Sigmoid colon (tissue), 7 donors: Measurements from ENCODE around the gene CEP128. TPM values are rescaled to one million over a fixed set of nuclear protein-coding genes. Genes with fewer than 3 reads are reported as not detected.

Experiments
- DNase-seq: peaks from one replicate; pipeline ENCODE4 v3.0.0-alpha.2; 2019
- H3K27ac ChIP-seq, 4 donors: fragments of 200-600 bp; sonication (generic); one replicate each; pipeline ENCODE4 v1.5.1; 2016 to 2019; ENCODE audit warnings: mild to moderate bottlenecking in 1 of 4
- H3K27me3 ChIP-seq, 3 donors: fragments of 200-600 bp; sonication (generic); one replicate each; pipeline ENCODE4 v1.5.1; 2019; ENCODE audit warnings: mild to moderate bottlenecking in 1 of 3
- H3K36me3 ChIP-seq, 4 donors: fragments of 200-600 bp; sonication (generic); one replicate each; pipeline ENCODE4 v1.5.1; 2016 to 2019
- H3K4me1 ChIP-seq, 4 donors: fragments of 200-600 bp; sonication (generic); one replicate each; pipeline ENCODE4 v1.5.1; 2017 to 2019
- H3K4me3 ChIP-seq, 4 donors: fragments of 200-600 bp; sonication (generic); one replicate each; pipeline ENCODE4 v1.5.1; 2017 to 2019; ENCODE audit warnings: mild to moderate bottlenecking in 2 of 4, moderate library complexity in 1 of 4
- H3K9me3 ChIP-seq, 4 donors: fragments of 200-600 bp in 3 of 4; sonication (generic) in 3 of 4; one replicate each; pipeline versions ENCODE4 v1.5.1 to v1.6.1; 2013 to 2019
- EP300 ChIP-seq, 4 donors: sonication (generic); formaldehyde crosslinking; IDR thresholded peaks; one replicate each; pipeline ENCODE4 v1.6.1; 2017; ENCODE audit warnings: antibody characterized with exemption in 4 of 4
- POLR2A ChIP-seq, 2 donors: fragments of 450-650 bp; IDR thresholded peaks; one replicate each; pipeline ENCODE4 v1.6.1; 2016; ENCODE audit warnings: antibody characterized with exemption in 2 of 2, mild to moderate bottlenecking in 2 of 2, moderate library complexity in 2 of 2
- POLR2AphosphoS5 ChIP-seq, 4 donors: sonication (generic); formaldehyde crosslinking; IDR thresholded peaks; one replicate each; pipeline ENCODE4 v1.6.1; 2017; ENCODE audit warnings: antibody characterized with exemption in 4 of 4
- WGBS, 2 donors: extraction: QIAGEN DNeasy Blood & Tissue Kit; methylation state at CpG; one replicate each; pipeline ENCODE4 v1.1.7; 2013; 5-methylcytosine and 5-hydroxymethylcytosine counted together
- intact Hi-C: fragments of 100-400 bp; cut with DNase I; formaldehyde crosslinking; loops from one replicate; pipeline ENCODE4 v1.15.1; 2023
- polyA plus RNA-seq, 3 donors: library from polyadenylated mRNA; stranded (reverse); fragments of 200-250 nt; gene quantifications; one replicate each; pipeline ENCODE4 v1.2.3, GENCODE V29; 2013
- total RNA-seq, 4 donors: library from RNA; depleted of rRNA; stranded (reverse); fragments of >200 nt; gene quantifications; one replicate each; pipeline ENCODE4 v1.1.0, GENCODE V29; 2016
- TF ChIP-seq, protein P1 (sequence below), 4 experiments: fragments of 450-650 bp in 3 of 4; fragments of 200-600 bp in 1 of 4; IDR thresholded peaks; one replicate each; pipeline ENCODE4 v1.5.1; 2016 to 2019; ENCODE audit warnings: antibody characterized with exemption in 4 of 4, mild to moderate bottlenecking in 3 of 4, moderate library complexity in 2 of 4
- donor health status: healthy with polysubstance abuse.
- donor health status: Bipolar disorder and iron deficiency.
- donor health status: healthy.

The CEP128 gene
- total and polyA plus RNA-seq, 7 donors, result 0.60 to 16.6 (median 8.3) TPM

DNA sequence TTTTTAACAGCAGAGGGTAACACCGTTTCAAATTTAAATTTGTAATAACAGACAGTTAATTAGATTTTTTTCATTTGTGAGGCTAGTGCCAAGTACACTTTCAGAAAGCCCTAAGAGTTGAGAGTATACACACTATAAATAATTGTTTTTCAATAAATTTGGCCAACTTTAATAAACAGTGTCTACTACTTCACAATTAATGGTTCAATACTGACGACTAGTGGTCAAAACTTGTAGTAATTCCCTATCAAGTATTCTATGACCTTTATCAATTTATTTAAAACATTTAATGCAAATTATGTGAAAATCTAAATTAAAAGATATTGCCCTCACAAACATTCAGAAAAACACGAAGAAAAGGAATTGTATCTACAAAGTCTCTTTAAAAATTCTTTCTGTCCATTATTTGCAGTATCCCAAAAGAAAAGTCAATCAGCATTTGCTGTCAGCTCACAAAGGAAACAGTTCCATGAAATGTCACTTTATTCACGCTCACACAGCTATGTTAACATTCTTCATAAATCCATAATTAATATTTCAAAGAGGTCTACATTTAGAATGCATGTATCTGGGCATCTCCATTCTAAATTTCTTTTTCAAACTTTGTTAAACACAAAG is 91.2 kb downstream of the CEP128 start:
- Histone ChIP-seq H3K4me3 (no peak overlapping the region), H3K9me3 (no peaks in the 10 kb centered on the region), H3K4me1 (peaks cover 0 to 7% (median 0%) of the 10 kb centered on the region in 4 donors), H3K36me3 (no peaks in the 10 kb centered on the region), H3K27me3 (no peaks in the 10 kb centered on the region), H3K27ac (no peak overlapping the region)
- DNase-seq, result no peak
- WGBS, 2 donors, result 30 to 38% methylated on average over 4 of the region's 4 CpGs
- no peak for TF ChIP-seq POLR2A (IDR thresholded peaks at IDR 0.05)
- no peak for TF ChIP-seq POLR2AphosphoS5 (IDR thresholded peaks at IDR 0.05)
- TF ChIP-seq, protein P1, sequence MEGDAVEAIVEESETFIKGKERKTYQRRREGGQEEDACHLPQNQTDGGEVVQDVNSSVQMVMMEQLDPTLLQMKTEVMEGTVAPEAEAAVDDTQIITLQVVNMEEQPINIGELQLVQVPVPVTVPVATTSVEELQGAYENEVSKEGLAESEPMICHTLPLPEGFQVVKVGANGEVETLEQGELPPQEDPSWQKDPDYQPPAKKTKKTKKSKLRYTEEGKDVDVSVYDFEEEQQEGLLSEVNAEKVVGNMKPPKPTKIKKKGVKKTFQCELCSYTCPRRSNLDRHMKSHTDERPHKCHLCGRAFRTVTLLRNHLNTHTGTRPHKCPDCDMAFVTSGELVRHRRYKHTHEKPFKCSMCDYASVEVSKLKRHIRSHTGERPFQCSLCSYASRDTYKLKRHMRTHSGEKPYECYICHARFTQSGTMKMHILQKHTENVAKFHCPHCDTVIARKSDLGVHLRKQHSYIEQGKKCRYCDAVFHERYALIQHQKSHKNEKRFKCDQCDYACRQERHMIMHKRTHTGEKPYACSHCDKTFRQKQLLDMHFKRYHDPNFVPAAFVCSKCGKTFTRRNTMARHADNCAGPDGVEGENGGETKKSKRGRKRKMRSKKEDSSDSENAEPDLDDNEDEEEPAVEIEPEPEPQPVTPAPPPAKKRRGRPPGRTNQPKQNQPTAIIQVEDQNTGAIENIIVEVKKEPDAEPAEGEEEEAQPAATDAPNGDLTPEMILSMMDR (IDR thresholded peaks at IDR 0.05), result peak in 2 of 4 experiments; percentile 43 to 47
- no peak for TF ChIP-seq EP300 (IDR thresholded peaks at IDR 0.05)
- intact Hi-C loops, result loop anchor here (10.0 kb wide), 1 partner anchor 1896 kb away; no protein-coding TSS in a partner anchor

DNA sequence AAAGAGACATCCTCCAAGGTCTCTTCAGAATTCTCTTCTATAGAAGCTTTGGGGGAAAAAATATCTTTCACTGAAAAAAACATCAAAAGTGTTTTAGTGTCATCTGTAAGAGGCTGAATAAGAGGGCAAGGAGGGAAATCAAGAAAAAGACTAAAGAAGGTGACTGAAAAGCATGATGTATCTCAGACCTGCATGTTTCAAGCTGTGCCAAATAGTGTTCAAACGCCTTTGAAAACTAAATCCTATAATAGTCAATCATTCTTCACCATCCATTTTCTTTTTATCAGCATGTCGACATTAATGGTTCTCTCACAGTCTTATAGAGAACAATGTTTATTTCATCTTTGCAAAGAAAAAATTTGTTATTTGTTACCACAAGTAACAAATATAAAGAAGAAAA is 94.5 kb downstream of the CEP128 start:
- 87 to 91% methylated on average over 2 of the region's 2 CpGs for WGBS, 2 donors
- intact Hi-C loops, result no loop called here
- no peak overlapping the region for H3K27ac ChIP-seq
- TF ChIP-seq EP300 (IDR thresholded peaks at IDR 0.05) (no peak), POLR2AphosphoS5 (IDR thresholded peaks at IDR 0.05) (no peak), POLR2A (IDR thresholded peaks at IDR 0.05) (no peak)
- TF ChIP-seq, protein P1 (IDR thresholded peaks at IDR 0.05), result no peak
- H3K4me3 ChIP-seq, result no peak overlapping the region
- H3K9me3 ChIP-seq, result no peaks in the 10 kb centered on the region
- DNase-seq, result no peak
- H3K4me1 ChIP-seq, result peaks cover 0 to 7% (median 0%) of the 10 kb centered on the region in 4 donors
- no peaks in the 10 kb centered on the region for H3K36me3 ChIP-seq
- H3K27me3 ChIP-seq, result no peaks in the 10 kb centered on the region

DNA sequence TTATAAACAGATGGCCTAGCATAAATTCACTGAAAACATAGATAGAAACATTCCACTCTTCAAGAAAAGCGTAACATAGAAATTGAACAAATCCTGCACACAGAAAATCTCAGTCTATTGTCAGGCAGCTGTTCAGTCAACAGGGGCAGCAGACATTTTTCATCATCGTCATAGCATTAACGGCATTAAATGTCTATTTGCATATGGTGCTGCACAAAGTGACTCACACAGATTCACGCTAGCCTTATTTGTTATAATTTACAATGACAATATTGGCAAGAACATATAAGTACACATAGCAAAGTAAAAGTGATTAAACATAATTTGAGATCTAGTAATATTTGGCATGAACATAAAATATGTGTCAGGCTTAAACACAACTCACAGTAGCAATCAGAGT is 95.7 kb downstream of the CEP128 start:
- H3K27ac ChIP-seq, result no peak overlapping the region
- H3K36me3 ChIP-seq, result no peaks in the 10 kb centered on the region
- peaks cover 0 to 7% (median 0%) of the 10 kb centered on the region in 4 donors for H3K4me1 ChIP-seq
- no peak overlapping the region for H3K4me3 ChIP-seq
- no peaks in the 10 kb centered on the region for H3K27me3 ChIP-seq
- H3K9me3 ChIP-seq, result no peaks in the 10 kb centered on the region
- WGBS, 2 donors, result 88% methylated on average over 4 of the region's 4 CpGs
- no peak for DNase-seq
- intact Hi-C loops, result no loop called here
- no peak for TF ChIP-seq EP300 (IDR thresholded peaks at IDR 0.05)
- no peak for TF ChIP-seq POLR2A (IDR thresholded peaks at IDR 0.05)
- no peak for TF ChIP-seq POLR2AphosphoS5 (IDR thresholded peaks at IDR 0.05)
- TF ChIP-seq, protein P1 (IDR thresholded peaks at IDR 0.05), result no peak

DNA sequence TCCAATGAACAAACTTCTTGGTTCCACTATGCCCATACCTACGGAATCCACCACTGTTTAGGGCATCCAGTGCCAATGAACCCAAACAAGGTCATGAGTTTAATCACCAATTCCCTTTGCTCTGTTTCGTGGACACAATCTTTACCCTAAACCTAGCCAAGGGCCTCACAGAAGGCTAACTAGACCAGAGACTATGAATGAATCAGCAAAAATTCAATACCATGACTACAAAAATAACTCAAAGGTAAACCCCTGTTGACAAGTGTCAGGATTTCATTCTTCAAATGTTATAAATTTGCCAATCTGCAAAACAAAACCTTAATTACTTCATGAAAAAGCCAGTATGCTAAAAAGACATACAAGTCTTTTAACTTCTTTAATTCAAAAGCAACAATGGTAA is 96.7 kb downstream of the CEP128 start:
- no peak overlapping the region for H3K27ac ChIP-seq
- no peaks in the 10 kb centered on the region for H3K36me3 ChIP-seq
- peaks cover 0 to 1% (median 0%) of the 10 kb centered on the region in 4 donors for H3K4me1 ChIP-seq
- WGBS, 2 donors, result 92 to 96% methylated on average over 2 of the region's 2 CpGs
- TF ChIP-seq EP300 (IDR thresholded peaks at IDR 0.05), result no peak
- TF ChIP-seq, protein P1 (IDR thresholded peaks at IDR 0.05), result no peak
- no peak for TF ChIP-seq POLR2AphosphoS5 (IDR thresholded peaks at IDR 0.05)
- no peak for TF ChIP-seq POLR2A (IDR thresholded peaks at IDR 0.05)
- intact Hi-C loops, result no loop called here
- DNase-seq, result no peak
- H3K4me3 ChIP-seq, result no peak overlapping the region
- no peaks in the 10 kb centered on the region for H3K9me3 ChIP-seq
- H3K27me3 ChIP-seq, result no peaks in the 10 kb centered on the region

DNA sequence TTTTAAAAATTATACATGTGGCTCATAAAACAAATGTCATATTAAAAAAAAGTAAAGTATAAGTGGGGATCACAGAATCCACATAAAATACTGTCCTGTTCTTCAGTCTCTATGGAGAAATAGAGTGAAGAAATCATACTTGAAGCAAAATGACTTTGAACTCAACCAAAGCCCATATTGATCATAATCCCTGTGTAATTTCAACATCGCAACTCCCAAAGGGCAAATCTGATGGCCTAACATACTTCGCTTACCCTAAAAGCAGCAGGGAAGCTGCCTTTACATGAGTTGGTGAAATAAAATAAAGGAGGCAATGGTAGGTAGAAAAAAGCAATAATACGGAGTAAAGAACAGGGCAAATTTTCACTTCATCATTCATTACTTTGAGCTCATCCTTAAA is 101.8 kb downstream of the CEP128 start:
- no peaks in the 10 kb centered on the region for H3K9me3 ChIP-seq
- DNase-seq, result no peak
- no peak overlapping the region for H3K27ac ChIP-seq
- H3K27me3 ChIP-seq, result no peaks in the 10 kb centered on the region
- H3K4me3 ChIP-seq, result no peak overlapping the region
- no peaks in the 10 kb centered on the region for H3K4me1 ChIP-seq
- 82 to 99% methylated on average over 3 of the region's 3 CpGs for WGBS, 2 donors
- TF ChIP-seq, protein P1 (IDR thresholded peaks at IDR 0.05), result no peak
- TF ChIP-seq EP300 (IDR thresholded peaks at IDR 0.05) (no peak), POLR2AphosphoS5 (IDR thresholded peaks at IDR 0.05) (no peak), POLR2A (IDR thresholded peaks at IDR 0.05) (no peak)
- intact Hi-C loops, result no loop called here
- H3K36me3 ChIP-seq, result no peaks in the 10 kb centered on the region
